ENCODE data around the gene TH. TPM values are rescaled to one million over a fixed set of nuclear protein-coding genes. Genes with fewer than 3 reads are reported as not detected.

Gene TH
- total and polyA plus RNA-seq, 2 donors (not counting 1 experiment from before 2014, with no cell fraction given) = not detected

DNA sequence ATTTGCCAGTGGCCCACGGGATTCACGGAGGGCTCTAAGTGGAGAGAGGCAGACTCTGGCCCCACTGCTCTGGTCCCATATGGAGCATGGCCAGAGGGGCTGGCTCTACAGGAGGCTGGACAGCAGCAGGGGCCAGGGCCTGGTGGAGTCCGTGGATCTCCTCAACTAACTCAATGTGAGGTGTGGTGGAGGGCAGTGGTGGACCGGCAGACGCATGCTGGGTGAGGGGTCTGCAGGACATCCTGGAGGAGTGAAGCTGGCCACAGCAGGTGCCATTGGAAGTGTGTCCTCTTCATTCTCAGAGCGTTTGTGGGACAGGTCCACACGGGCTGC, 48.0 kb downstream of the TH start:
- no peaks in the 10 kb centered on the region for H3K4me1 Mint-ChIP-seq
- peaks cover 4% of the 10 kb centered on the region for H3K9me3 Mint-ChIP-seq (ENCODE audit: insufficient read depth)
- CTCF ChIA-PET = interaction anchor here (1.2 kb wide), 1 partner anchor 28 kb away, joined by 3 read pairs; no protein-coding TSS in a partner anchor
- Histone ChIP-seq H4K20me1 (ENCODE audit: control insufficient read depth, insufficient read depth, low read length, poor library complexity, severe bottlenecking) (no peaks in the 10 kb centered on the region), H3K4me1 (ENCODE audit: control insufficient read depth in 2 of 2, insufficient read depth in 2 of 2, low read length in 2 of 2) (no peaks in the 10 kb centered on the region), H3K4me3 (ENCODE audit: control extremely low read depth in 1 of 5, extremely low read depth in 1 of 5, insufficient read depth in 1 of 5, low read depth in 2 of 5, low read length in 4 of 5) (no peak overlapping the region), H3K9ac (ENCODE audit: low read length) (no peak overlapping the region), H3K36me3 (replicated peaks in 1 of 2; ENCODE audit: control extremely low read depth in 1 of 2, control insufficient read depth in 1 of 2, extremely low read depth in 1 of 2, insufficient read depth in 2 of 2, low read length in 1 of 2) (no peaks in the 10 kb centered on the region), H3K4me2 (replicated peaks; ENCODE audit: low read depth, low read length, poor library complexity, severe bottlenecking) (no peak overlapping the region), H3K9me3 (ENCODE audit: control extremely low read depth in 1 of 3, control insufficient read depth in 2 of 3, insufficient read depth in 1 of 3, low read length in 2 of 3) (no peaks in the 10 kb centered on the region), H3K27ac (ENCODE audit: low read length in 2 of 2) (no peak overlapping the region), H3K27me3 (replicated peaks in 1 of 4; ENCODE audit: control extremely low read depth in 1 of 4, control insufficient read depth in 3 of 4, insufficient read depth in 4 of 4, low read length in 3 of 4) (peaks cover 0 to 21% (median 5%) of the 10 kb centered on the region in 4 experiments), H2AFZ (ENCODE audit: insufficient read depth, low read depth, low read length, poor library complexity, severe bottlenecking) (no peak overlapping the region), H3K79me2 (ENCODE audit: control insufficient read depth, insufficient read depth, low read length) (no peaks in the 10 kb centered on the region)
- H3K27ac Mint-ChIP-seq = no peak overlapping the region
- no peak for TF ChIP-seq EZH2 (IDR thresholded peaks at IDR 0.05; ENCODE audit: borderline replicate concordance, insufficient read depth, low read depth, low read length, poor library complexity, severe bottlenecking)
- TF ChIP-seq, protein P1, sequence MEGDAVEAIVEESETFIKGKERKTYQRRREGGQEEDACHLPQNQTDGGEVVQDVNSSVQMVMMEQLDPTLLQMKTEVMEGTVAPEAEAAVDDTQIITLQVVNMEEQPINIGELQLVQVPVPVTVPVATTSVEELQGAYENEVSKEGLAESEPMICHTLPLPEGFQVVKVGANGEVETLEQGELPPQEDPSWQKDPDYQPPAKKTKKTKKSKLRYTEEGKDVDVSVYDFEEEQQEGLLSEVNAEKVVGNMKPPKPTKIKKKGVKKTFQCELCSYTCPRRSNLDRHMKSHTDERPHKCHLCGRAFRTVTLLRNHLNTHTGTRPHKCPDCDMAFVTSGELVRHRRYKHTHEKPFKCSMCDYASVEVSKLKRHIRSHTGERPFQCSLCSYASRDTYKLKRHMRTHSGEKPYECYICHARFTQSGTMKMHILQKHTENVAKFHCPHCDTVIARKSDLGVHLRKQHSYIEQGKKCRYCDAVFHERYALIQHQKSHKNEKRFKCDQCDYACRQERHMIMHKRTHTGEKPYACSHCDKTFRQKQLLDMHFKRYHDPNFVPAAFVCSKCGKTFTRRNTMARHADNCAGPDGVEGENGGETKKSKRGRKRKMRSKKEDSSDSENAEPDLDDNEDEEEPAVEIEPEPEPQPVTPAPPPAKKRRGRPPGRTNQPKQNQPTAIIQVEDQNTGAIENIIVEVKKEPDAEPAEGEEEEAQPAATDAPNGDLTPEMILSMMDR (IDR thresholded peaks at IDR 0.05) = no peak
- POLR2A ChIA-PET = no interaction called here
- ATAC-seq (ENCODE audit: low read depth) (no peak), DNase-seq (no peak)
- peaks cover 16% of the 10 kb centered on the region for H3K27me3 Mint-ChIP-seq
- H3K4me3 Mint-ChIP-seq = no peak overlapping the region
- intact Hi-C loops (cut with micrococcal nuclease) = no loop called here
- 88% methylated on average over 6 of the region's 7 CpGs for WGBS (ENCODE audit: insufficient coverage)

DNA sequence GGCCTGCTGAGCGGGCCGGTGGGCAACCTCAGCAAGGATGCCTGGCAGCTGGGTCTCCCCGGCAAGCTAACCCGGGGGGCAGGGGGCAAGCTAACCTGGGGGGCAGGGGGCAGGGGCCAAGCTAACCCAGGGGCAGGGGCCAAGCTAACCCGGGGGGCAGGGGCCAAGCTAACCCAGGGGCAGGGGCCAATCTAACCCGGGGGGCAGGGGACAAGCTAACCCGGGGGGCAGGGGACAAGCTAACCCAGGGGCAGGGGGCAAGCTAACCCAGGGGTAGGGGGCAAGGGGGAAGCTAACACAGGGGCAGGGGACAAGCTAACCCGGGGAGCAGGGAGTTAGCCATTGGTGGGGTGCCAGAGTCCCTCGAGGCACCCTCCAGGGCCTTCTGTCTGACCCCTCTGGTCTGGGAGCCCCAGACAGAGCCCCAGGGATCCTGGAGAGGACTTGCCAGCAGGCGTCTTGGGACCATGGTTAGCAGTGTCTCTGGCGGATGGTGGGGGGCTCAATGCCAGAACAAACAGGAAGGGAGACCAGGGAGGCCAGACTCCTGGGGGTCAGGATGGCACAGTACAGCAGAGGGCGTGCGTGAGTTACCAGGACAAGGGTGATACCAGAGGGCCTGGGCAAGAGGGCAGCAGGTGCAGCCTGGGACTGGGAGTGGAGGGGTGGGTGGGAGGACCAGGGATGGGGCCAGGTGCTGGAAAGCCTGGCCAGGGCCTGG, 48.5 kb downstream of the TH start:
- no peaks in the 10 kb centered on the region for H3K79me2 ChIP-seq (ENCODE audit: control insufficient read depth, insufficient read depth, low read length)
- Mint-ChIP-seq H3K27me3 (peaks cover 20% of the 10 kb centered on the region), H3K4me3 (no peak overlapping the region), H3K9me3 (ENCODE audit: insufficient read depth) (peaks cover 4% of the 10 kb centered on the region), H3K27ac (no peak overlapping the region), H3K4me1 (no peaks in the 10 kb centered on the region)
- no peak overlapping the region for H3K9ac ChIP-seq (ENCODE audit: low read length)
- H3K4me3 ChIP-seq (ENCODE audit: control extremely low read depth in 1 of 5, extremely low read depth in 1 of 5, insufficient read depth in 1 of 5, low read depth in 2 of 5, low read length in 4 of 5) = no peak overlapping the region
- H2AFZ ChIP-seq (ENCODE audit: insufficient read depth, low read depth, low read length, poor library complexity, severe bottlenecking) = no peak overlapping the region
- no peaks in the 10 kb centered on the region for H3K36me3 ChIP-seq (replicated peaks in 1 of 2; ENCODE audit: control extremely low read depth in 1 of 2, control insufficient read depth in 1 of 2, extremely low read depth in 1 of 2, insufficient read depth in 2 of 2, low read length in 1 of 2)
- no peak overlapping the region for H3K4me2 ChIP-seq (replicated peaks; ENCODE audit: low read depth, low read length, poor library complexity, severe bottlenecking)
- intact Hi-C loops (cut with micrococcal nuclease) = no loop called here
- H3K27ac ChIP-seq (ENCODE audit: low read length in 2 of 2) = no peak overlapping the region
- H3K9me3 ChIP-seq (ENCODE audit: control extremely low read depth in 1 of 3, control insufficient read depth in 2 of 3, insufficient read depth in 1 of 3, low read length in 2 of 3) = no peaks in the 10 kb centered on the region
- DNase-seq (no peak), ATAC-seq (ENCODE audit: low read depth) (no peak)
- no peaks in the 10 kb centered on the region for H4K20me1 ChIP-seq (ENCODE audit: control insufficient read depth, insufficient read depth, low read length, poor library complexity, severe bottlenecking)
- H3K27me3 ChIP-seq (replicated peaks in 1 of 4; ENCODE audit: control extremely low read depth in 1 of 4, control insufficient read depth in 3 of 4, insufficient read depth in 4 of 4, low read length in 3 of 4) = peaks cover 0 to 21% (median 5%) of the 10 kb centered on the region in 4 experiments
- POLR2A ChIA-PET = no interaction called here
- TF ChIP-seq EZH2 (IDR thresholded peaks at IDR 0.05; ENCODE audit: borderline replicate concordance, insufficient read depth, low read depth, low read length, poor library complexity, severe bottlenecking) = no peak
- TF ChIP-seq, protein P1 (IDR thresholded peaks at IDR 0.05) = no peak
- H3K4me1 ChIP-seq (ENCODE audit: control insufficient read depth in 2 of 2, insufficient read depth in 2 of 2, low read length in 2 of 2) = no peaks in the 10 kb centered on the region
- 96% methylated on average over 9 of the region's 13 CpGs for WGBS (ENCODE audit: insufficient coverage)
- CTCF ChIA-PET = no interaction called here
